SW480 (cell line): ENCODE data around the gene SPACA6.
"Not testable (repeated sequence)": the region's sequence is repeated elsewhere in the genome, so short reads cannot be mapped to it uniquely, and the experiment has no call there.

ENCODE experiments used
- DNase-seq: peaks from one replicate; pipeline ENCODE4 v3.0.0-alpha.2; 2016; ENCODE audit warnings: low spot score

SPACA6 gene, protein sequence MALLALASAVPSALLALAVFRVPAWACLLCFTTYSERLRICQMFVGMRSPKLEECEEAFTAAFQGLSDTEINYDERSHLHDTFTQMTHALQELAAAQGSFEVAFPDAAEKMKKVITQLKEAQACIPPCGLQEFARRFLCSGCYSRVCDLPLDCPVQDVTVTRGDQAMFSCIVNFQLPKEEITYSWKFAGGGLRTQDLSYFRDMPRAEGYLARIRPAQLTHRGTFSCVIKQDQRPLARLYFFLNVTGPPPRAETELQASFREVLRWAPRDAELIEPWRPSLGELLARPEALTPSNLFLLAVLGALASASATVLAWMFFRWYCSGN

DNA sequence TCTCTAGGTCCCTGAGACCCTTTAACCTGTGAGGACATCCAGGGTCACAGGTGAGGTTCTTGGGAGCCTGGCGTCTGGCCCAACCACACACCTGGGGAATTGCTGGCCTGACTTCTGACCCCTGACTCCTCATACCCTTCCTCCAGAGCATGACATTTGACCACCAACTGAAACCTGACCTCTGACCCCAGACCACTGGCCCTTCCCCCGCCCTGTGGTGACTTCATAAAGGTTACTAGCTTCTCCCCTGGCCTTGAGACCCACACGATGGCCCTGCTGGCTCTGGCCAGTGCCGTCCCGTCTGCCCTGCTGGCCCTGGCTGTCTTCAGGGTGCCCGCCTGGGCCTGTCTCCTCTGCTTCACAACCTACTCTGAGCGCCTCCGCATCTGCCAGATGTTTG, at the start of gene SPACA6:
SPACA6 (plus strand) TSS at position 71 of the 400 bp plus-strand sequence; CDS start at position 268, 197 bp downstream.
- DNase-seq = no peak

DNA sequence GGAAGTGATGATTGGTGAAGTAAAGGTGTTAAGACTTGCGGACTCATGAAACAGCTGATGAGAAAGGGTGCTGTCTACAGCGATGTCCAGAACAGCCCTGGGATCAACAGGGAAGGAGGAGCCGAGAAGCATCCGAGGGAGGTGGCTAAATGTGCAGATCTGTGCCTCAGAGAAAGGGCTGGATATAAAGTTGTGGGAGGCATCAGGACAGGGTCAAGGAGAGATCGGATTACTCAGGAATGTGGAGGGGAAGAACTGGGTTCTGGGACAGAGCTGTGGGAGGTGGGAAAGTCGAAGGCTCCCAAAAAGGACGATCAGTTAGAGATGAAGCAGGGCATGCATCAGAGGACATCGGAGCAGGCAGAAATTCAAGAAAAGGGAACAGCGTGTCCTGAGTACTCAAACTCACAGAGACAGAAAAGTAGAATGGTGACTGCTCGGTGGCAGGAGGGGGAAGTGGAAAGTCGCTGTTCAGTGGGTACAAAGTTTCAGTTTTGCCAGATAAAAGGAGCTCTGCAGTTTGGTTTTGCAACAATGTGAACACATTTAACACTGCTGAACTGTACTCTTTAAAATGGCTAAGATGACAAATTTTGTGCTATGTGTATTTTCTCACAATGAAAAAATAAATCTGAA, 48.4 kb upstream of the SPACA6 start:
- DNase-seq = no peak

DNA sequence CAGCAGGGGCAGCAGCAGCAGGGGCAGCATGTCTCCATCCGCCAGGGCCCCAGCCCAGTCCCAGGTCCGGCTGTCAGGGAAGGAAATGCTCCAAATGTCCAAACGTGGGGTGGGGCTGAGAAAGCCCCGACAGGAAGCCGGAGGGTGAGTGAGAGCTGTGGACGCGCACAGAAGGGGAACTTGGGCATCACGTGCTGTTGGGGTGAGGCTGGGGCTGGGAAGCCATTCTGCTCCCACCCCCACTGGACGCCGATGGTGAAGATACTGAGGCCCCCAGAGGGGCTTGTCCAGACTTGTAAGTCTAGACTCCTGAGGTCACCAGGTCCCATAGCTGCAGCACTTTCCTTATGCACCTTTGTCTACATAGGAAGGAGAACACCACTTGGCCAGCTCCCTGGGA, 46.4 kb upstream of the SPACA6 start, which contains the start of gene SIGLEC14:
SIGLEC14 (minus strand) TSS at position 96 of the 400 bp plus-strand sequence; CDS start at position 30, 66 bp downstream.
- DNase-seq = not testable (repeated sequence)

DNA sequence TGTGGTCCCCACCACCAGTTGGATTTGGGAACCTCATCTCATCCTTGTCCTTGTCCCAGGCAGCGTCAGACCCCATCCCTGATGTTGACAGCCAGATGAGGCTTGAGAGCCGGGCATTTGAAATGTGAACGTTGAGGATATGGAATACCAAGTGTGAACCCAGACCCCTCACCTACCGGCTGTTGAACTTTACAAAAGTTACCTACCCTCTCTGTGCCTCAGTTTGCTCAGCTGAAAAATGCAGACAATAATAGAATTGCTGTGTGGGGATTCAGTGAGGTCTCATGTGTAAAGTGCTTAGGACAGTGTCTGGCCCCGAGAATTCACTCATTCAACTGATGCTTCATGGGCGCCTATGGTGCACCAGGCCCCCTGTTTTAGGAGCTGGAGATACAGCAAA, 45.8 kb upstream of the SPACA6 start:
- no peak for DNase-seq

DNA sequence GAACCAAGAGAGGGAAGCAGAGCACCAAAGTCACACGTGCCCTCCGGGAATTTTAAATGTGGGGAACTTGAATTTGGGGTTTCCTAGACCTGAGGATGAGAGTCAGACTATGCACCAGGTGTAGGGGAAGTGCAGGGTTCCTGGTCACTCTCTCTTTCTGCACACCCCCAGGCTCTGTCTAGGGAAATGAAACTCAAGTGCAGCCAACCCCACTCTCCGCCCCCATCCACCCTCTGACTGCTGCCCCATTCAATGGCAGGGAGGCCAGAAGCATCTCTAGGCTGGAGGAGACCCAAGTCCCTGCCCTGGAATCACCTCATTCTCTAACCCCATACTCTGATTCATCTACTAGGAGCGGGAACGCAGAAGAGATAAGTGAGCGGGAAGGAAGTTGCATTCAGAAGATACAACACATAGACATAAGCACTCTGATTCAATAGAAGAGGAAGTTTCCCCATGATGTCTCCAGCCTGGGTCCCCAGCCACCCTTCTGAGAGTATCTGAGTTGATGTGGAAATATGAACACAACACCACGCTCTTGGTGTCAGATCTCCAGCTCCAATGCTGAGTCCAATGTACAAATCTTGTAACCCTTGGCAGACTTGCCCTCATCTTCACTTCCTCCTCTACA, 41.8 kb upstream of the SPACA6 start:
- DNase-seq = no peak

DNA sequence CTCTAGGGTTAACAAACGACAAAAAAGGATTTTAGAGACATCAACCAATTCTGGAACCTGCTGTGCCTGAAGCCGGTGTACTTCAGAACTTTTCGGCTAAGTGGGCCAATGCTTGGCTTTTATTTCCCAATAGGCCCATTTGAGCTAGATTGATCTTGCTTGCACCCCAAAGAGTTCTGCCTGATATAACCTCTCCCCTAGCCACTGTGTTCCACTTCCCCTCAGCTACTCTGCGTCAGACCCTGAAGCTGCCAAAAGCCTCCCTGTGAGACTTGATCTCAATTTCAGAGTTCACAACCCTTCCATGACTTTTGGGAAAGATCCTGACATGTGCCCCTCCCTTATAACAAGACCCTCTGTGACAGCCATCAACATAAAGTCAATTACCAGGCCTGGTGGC, 40.9 kb upstream of the SPACA6 start:
- no peak for DNase-seq

DNA sequence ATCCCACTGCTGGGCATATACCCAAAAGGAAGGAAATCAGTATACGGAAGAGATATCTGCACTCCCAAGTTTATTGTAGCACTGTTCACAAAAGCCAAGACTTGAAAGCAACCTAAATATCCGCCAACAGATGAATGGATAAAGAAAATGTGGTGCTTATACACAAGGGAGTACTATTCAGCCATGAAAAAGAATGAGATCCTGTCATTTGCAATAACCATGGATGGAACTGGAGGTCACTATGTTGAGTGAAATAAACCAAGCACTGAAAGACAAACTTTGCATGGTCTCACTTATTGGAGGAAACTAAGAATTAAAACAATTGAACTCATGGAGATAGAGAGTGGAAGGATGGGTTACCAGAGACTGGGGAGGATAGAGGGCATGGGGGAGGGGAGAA, 40.0 kb upstream of the SPACA6 start:
- no peak for DNase-seq

DNA sequence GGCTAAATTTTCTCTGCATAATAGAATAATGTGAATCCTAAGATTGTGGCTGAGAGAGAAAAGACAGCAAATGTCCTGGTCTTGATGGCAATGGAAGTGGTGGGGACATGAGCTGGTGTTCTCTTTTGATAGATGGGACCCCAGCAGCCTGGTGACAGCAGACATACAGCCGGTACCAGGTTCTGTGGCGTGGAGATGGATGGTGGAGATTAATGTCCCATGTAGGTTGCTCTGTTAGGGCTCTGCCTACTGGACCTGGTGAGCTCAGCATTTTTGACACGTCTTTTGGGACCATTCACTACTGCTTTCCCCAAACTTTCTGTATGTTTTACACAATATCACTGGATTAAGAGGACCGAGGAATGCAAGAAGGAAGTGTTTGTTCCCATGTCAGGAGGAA, 38.3 kb upstream of the SPACA6 start:
- no peak for DNase-seq

DNA sequence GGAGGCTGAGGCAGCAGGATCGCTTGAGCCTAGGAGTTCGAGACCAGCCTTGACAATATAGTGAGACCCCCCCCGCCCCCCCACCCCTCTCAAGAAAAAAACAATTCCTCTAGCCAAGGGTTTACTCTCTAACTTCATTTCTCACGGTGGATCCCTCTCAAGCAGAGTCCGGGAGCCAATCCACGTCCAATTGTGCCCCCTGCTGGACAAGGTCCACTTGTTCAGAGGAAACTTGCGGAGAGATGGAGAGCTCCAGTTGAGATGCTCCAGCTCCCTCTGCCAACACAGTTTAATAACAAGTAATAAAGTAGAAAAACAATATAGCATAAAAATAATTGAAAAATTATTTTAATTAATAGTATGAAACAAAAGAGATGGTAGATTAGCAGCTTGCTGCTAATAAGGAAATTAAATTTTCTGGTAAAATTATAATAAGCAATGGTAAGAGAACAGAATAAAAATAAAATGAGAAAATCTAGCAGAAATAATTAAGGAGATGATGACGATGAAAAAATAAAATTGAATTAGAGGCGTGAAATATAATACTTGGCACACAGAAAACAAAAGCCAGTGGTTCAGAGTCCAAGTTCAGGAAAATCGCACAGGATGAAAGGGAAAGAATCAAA, 32.0 kb upstream of the SPACA6 start:
- peak; percentile 68 for DNase-seq

DNA sequence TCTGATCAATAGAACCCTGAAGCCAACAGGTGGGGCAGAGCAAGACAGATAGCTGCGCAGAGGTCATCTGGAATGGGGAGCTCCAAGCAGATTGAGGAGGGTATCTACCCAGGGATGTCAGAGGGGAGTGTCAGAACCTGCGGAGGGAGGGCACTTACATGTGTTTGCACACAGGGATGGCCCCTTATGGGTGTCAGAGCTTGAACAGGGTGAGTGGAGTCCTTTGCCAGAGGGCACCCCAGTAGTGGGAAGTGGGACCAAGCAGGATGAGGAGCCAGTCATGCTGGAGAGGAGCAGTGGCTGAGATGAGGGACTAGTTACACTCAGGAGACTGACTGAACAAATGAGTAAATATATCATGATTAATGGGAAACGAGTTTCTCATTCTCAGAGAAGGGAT, 29.5 kb upstream of the SPACA6 start:
- no peak for DNase-seq

DNA sequence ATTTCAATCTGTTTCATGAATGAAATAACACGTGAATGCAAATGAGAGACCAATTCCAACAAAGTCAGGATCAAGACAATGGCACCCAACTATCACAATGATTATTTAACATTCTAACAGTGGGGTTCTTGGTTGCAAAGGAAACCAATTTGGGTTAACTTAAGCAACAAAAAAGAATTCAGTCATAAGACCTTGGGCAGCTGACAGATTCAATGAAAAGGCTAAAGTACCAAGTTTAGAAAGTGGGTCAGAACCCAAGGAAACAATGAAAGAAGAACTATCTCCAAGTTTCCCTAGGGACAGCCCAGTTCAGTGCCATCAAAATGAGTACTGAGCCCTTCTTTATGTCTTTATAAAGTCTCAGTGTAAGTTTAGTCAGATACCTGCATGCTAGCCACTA, 29.0 kb upstream of the SPACA6 start:
- DNase-seq = no peak

DNA sequence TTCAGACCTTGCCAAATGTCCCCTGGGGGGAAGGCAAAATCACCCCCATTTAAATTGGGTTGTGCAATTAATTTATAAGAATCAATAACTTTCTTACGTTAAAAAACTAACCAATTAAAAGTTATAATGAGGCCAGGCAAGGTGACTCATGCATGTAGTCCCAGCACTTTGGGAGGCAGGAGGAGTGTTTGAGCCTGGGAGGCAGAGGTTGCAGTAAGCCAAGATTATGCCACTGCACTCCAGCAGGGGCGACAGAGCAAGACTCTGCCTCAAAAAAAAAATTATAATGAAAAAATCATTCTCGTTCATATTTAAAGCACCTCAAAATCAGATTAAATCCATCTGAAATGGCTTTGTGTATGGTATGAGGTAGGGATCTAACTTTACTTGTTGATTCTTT, 28.1 kb upstream of the SPACA6 start:
- DNase-seq = no peak

DNA sequence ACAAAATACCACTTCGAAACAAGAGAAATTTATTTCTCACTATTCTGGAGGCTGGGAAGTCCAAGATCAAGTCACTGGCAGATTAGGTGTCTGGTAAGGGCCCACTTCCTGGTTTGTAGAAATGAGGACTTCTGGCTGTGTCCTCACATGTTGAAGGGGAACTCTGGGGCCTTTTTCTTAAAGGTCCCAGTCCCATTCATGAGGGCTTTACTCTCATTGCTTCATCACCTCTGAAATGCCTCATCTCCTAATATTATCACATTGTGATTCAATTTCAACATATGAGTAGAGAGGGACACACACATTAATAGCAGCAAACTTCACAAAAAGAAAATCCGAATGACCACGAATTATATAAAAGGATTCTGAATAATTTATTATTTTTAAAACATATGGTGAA, 24.9 kb upstream of the SPACA6 start:
- DNase-seq = no peak

DNA sequence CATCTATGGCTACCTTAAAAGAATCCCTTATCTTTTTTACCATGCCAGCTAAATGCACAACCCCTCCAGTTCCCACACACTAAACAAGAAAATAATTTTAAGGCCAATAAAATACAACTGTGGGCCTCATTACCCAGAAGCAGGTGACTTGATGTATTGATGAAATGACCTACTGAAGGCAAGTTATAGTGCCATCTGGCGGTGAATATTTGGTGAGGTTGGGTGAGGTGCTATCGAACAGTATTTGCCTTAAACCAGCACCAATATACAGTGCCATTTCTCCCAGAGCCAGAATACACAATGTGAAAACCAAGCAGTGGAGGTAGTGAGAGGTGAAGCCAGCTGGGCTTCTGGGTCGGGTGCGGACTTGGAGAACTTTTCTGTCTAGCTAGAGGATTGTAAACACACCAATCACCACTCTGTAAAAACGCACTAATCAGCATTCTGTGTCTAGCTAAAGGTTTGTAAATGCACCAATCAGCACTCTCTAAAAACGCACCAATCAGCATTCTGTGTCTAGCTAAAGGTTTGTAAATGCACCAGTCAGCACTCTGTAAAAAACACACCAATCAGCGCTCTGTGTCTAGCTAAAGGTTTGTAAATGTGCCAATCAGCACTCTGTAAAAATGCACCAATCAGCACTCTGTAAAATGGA, 17.1 kb upstream of the SPACA6 start:
- not testable (repeated sequence) for DNase-seq

DNA sequence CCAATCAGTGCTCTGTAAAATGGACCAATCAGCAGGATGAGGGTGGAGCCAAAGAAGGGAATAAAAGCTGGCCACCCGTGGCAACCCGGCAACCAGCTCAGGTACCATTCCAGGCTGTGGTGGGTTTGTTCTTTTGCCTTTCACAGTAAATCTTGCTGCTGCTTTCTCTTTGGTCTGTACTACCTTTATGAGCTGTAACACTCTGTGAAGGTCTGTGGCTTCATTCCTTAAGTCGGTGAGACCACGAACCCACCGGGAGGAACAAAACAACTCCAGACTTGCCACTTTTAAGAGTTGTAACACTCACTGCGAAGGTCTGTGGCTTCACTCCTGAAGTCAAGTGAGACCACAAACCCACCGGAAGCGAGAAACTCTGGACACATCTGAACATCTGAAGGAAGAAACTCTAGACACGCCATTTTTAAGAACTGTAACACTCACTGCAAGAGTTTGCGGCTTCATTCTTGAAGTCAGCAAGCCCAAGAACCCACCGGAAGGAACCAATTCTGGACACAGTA, 16.5 kb upstream of the SPACA6 start:
- no peak for DNase-seq

DNA sequence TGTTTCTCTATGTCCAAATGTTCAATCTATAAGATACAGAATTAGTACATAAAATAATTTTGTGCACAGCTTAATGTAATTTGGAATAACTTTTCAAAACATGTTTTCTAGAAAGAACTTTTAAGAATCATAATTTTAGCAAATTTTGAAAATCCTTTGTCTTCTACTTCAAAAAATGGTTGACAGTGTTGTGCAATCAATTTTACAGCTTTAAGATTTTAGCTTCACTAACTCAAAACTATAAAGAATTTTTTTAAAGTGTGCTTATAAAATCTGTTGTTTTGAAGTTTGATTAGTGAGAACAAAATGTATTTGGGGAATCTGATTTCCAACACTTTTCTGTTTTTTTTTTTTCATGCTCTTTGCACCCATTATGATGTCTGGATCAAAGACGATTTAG, 12.7 kb upstream of the SPACA6 start:
- DNase-seq = no peak

DNA sequence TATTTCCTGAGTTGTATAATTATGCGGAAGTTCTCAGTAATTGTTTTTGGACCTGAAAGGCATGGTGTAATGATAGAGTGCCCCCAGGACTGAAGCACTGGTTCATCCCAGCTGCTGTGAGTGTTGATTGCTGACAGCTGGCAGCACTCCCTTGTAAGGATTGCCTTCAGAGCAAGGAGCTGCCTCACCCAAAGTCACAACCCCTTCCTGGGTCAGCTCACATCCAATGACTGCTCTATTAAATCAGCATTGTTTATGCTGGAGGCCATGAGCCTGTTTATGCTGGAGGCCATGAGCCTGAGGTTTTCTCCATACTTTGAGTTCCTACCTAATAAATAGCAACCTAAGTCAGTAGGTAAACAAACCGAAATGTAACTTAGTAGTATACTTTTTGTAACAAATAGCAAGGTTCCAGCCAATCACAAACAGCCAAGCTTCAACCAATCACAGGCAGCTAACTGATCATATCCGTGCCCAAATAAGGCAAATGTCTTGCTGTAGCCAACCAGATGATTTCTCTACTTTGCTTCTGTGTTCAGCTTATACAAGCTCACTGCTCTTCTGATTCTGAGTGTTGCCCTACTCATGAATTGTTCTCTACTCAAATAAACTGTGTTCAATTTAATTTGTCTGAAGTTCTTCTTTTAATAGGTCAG, 11.7 kb upstream of the SPACA6 start:
- DNase-seq = no peak

DNA sequence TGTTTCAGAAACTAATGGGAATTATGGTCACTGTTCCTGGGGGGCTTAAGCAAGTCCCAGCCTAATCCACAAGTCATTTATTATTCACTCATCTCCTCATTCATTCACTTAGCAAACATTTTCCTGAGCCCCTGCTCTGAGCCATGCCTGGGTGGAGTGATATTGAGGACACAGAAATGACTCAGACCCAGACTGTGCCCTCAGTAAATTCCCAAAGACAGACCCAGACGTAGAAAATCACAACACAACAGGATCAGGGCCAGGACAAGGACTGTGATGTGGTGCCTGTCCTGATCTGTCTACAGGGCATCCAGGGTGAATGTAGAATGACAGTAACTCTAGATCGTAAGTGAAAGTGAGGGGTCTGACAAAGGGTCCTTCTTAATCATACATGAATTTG, 7.0 kb upstream of the SPACA6 start:
- DNase-seq = no peak

DNA sequence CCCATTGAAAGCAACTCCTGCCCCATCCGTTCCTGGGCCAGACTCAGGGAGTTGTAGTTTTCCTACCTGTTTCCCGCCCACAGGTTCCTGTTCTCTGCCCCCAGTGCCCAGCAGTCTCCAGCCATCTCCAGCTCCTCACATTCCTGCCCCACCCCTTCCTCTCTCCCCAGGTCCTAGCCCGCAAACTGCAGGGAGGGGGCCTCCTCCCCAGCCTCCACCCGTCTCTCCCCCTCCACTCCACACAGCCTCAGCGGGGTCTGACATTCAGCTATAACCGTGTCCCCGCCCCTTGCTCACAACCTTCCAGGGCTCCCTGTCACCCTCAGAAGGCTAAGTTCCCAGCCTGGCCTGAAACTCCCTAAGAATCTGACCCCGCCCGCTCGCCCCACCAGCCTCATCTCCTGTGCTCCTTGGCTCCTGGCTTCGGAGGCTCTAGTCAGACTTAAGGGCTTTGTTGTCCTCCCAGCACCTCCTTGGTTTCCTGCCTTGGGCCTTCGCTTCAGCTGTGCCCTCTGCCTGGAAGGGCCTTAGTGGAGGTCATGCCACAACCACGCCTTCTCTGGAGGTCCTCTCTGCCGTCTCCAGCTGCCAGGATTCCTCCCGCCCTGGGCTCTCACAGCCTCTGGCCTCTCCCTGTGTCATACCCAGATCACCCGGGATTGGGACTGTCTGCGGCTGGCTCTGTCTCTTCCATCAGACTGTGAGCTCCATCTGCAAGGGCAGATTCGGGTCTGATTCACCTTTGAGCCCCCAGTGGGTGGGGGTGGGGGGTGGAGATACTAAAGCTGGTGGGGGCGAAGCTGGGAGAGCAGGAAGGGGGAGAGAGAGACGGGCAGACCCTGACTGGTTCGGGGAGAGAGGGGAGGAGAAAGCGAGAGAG, 5.1 kb upstream of the SPACA6 start:
- peak; percentile 65 for DNase-seq
